IMR-90 (cell line): ENCODE results near the gene GARIN6. TPM values are rescaled to one million over a fixed set of nuclear protein-coding genes. Genes with fewer than 3 reads are reported as not detected.

Source experiments
- ATAC-seq: fragments of 200-7000 bp; cut with Tn5 transposase; 2 replicates; pipeline ENCODE4 v1.9.1; 2020; ENCODE audit warnings: low read depth, mild to moderate bottlenecking, moderate library complexity
- BruUV-seq: library from RNA; stranded (reverse); fragments of 400-500 nt; replicated peaks from 2 replicates; lab custom pipeline; 2021; lab: Mats Ljungman, UMichigan
- CTCF ChIA-PET: fragments of 300-600 bp; formaldehyde crosslinking; extraction: SDS; loops from one replicate; lab custom pipeline; 2021; ENCODE audit warnings: antibody characterized with exemption; lab: Yijun Ruan, JAX
- POLR2A ChIA-PET: fragments of 300-600 bp; sonication (Branson Sonifier 250); formaldehyde crosslinking; loops from one replicate; lab custom pipeline; 2022; ENCODE audit warnings: antibody characterized with exemption; ENCODE audit not compliant: unreplicated experiment; lab: Charles Lee
- DNase-seq: peaks from one replicate; pipeline ENCODE4 v3.0.0; 2013
- H2AFZ ChIP-seq: replicated peaks from 2 replicates; pipeline ENCODE3; 2013; ENCODE audit warnings: low read length, mild to moderate bottlenecking; ENCODE audit not compliant: poor library complexity
- H2AK5ac ChIP-seq: 2 replicates; pipeline ENCODE4 v1.6.1; 2013; ENCODE audit warnings: low read depth, low read length, inconsistent platforms
- H2AK9ac ChIP-seq: replicated peaks from 2 replicates; pipeline ENCODE3; 2013; ENCODE audit warnings: mild to moderate bottlenecking, low read depth, low read length, moderate library complexity; ENCODE audit not compliant: poor library complexity
- H2BK120ac ChIP-seq: 2 replicates; pipeline ENCODE4 v1.6.1; 2013; ENCODE audit warnings: low read depth, low read length, inconsistent platforms
- H2BK15ac ChIP-seq: 3 replicates; pipeline ENCODE4 v1.6.1; 2013; ENCODE audit warnings: low read depth, low read length, inconsistent platforms
- H2BK20ac ChIP-seq: 2 replicates; pipeline ENCODE4 v1.6.1; 2013; ENCODE audit warnings: low read depth, mild to moderate bottlenecking, inconsistent platforms, low read length, moderate library complexity
- H2BK5ac ChIP-seq: 2 replicates; pipeline ENCODE4 v1.6.1; 2013; ENCODE audit warnings: mild to moderate bottlenecking, low read depth, low read length, inconsistent platforms; ENCODE audit not compliant: poor library complexity, severe bottlenecking
- H3K14ac ChIP-seq: replicated peaks from 2 replicates; pipeline ENCODE4 v1.6.1; 2013; ENCODE audit warnings: low read depth, low read length, inconsistent platforms
- H3K18ac ChIP-seq: 2 replicates; pipeline ENCODE4 v1.6.1; 2013; ENCODE audit warnings: low read depth, low read length, control low read depth
- H3K23ac ChIP-seq: 2 replicates; pipeline ENCODE4 v1.6.1; 2013; ENCODE audit warnings: low read depth, low read length, inconsistent platforms
- H3K27ac ChIP-seq: 2 replicates; pipeline ENCODE4 v1.5.1; 2013; ENCODE audit warnings: mild to moderate bottlenecking, control low read depth, low read length; ENCODE audit not compliant: insufficient read depth
- H3K27me3 ChIP-seq: 2 replicates; pipeline ENCODE4 v1.6.1; 2013; ENCODE audit warnings: low read length; ENCODE audit not compliant: control insufficient read depth, insufficient read depth
- H3K36me3 ChIP-seq: 2 replicates; pipeline ENCODE4 v1.6.1; 2013; ENCODE audit warnings: low read length, mixed read lengths; ENCODE audit not compliant: control insufficient read depth, insufficient read depth
- H3K4ac ChIP-seq: 2 replicates; pipeline ENCODE4 v1.6.1; 2013; ENCODE audit warnings: low read depth, low read length, inconsistent platforms
- H3K4me1 ChIP-seq: 2 replicates; pipeline ENCODE4 v1.6.1; 2013; ENCODE audit warnings: low read length, mixed read lengths; ENCODE audit not compliant: control insufficient read depth, insufficient read depth
- H3K4me2 ChIP-seq: 2 replicates; pipeline ENCODE4 v1.6.1; 2013; ENCODE audit warnings: low read depth, mild to moderate bottlenecking, control low read depth, low read length, moderate library complexity
- H3K4me3 ChIP-seq: 2 replicates; pipeline ENCODE4 v1.5.1; 2013; ENCODE audit warnings: low read depth, mild to moderate bottlenecking, control low read depth, low read length, moderate library complexity; ENCODE audit not compliant: insufficient read depth
- H3K56ac ChIP-seq: 2 replicates; pipeline ENCODE4 v1.6.1; 2013; ENCODE audit warnings: low read length, inconsistent platforms; ENCODE audit not compliant: insufficient read depth; ENCODE audit errors: extremely low read depth
- H3K79me1 ChIP-seq, 2 experiments: 2 replicates each; pipeline ENCODE4 v1.6.1; 2013; ENCODE audit warnings: low read length in 2 of 2, inconsistent platforms in 1 of 2, low read depth in 1 of 2
- H3K9ac ChIP-seq: 2 replicates; pipeline ENCODE4 v1.6.1; 2013; ENCODE audit warnings: low read depth, low read length, control low read depth
- H3K9me1 ChIP-seq: 2 replicates; pipeline ENCODE4 v1.6.1; 2013; ENCODE audit warnings: low read length, inconsistent platforms; ENCODE audit not compliant: insufficient read depth
- H3K9me3 ChIP-seq: 2 replicates; pipeline ENCODE4 v1.6.1; 2013; ENCODE audit warnings: low read length; ENCODE audit not compliant: control insufficient read depth, insufficient read depth
- H4K20me1 ChIP-seq: 2 replicates; pipeline ENCODE4 v1.6.1; 2013; ENCODE audit warnings: low read length, inconsistent platforms; ENCODE audit not compliant: insufficient read depth
- H4K5ac ChIP-seq: 2 replicates; pipeline ENCODE4 v1.6.1; 2013; ENCODE audit warnings: mild to moderate bottlenecking, low read depth, low read length, control low read depth
- H4K8ac ChIP-seq, 2 experiments: 2 replicates each; pipeline ENCODE4 v1.6.1; 2013; ENCODE audit warnings: low read depth in 2 of 2, low read length in 2 of 2, control low read depth in 1 of 2, inconsistent platforms in 1 of 2
- H4K91ac ChIP-seq: 2 replicates; pipeline ENCODE4 v1.6.1; 2013; ENCODE audit warnings: low read depth, low read length, inconsistent platforms; ENCODE audit not compliant: insufficient read depth
- MAFK ChIP-seq: IDR thresholded peaks from 2 replicates; pipeline ENCODE4 v1.6.1; 2012; ENCODE audit warnings: low read depth, low read length, improper control_type of control experiment
- POLR2A ChIP-seq: IDR thresholded peaks from 2 replicates; pipeline ENCODE4 v1.6.1; 2012; ENCODE audit warnings: mild to moderate bottlenecking, low read depth, low read length
- RAD21 ChIP-seq: IDR thresholded peaks from 2 replicates; pipeline ENCODE4 v1.6.1; 2012; ENCODE audit warnings: low read length, improper control_type of control experiment
- RFX5 ChIP-seq: IDR thresholded peaks from 2 replicates; pipeline ENCODE4 v1.8.0; 2012; ENCODE audit warnings: low read depth, mild to moderate bottlenecking, low read length, moderate library complexity
- SMC3 ChIP-seq: fragments of 150-350 bp; IDR thresholded peaks from 2 replicates; pipeline ENCODE4 v1.6.1; 2016; ENCODE audit warnings: low read depth, mild to moderate bottlenecking, antibody characterized with exemption, low read length, moderate library complexity
- WGBS, 2 experiments: methylation state at CpG; one replicate each; pipeline versions ENCODE4 v1.1.5 to v1.1.7; 2013; ENCODE audit warnings: missing lambda C conversion rate in 2 of 2; ENCODE audit not compliant: insufficient read length in 1 of 2; ENCODE audit errors: extremely low coverage in 2 of 2; 5-methylcytosine and 5-hydroxymethylcytosine counted together
- dilution Hi-C: fragments of 300-500 bp; cut with HindIII; formaldehyde crosslinking; loops from one replicate; pipeline ENCODE4 v1.14.3; 2018; ENCODE audit warnings: low sequenced_read_pairs; ENCODE audit not compliant: unreplicated experiment
- in situ Hi-C: fragments of 300-500 bp; cut with MboI; formaldehyde crosslinking; loops from 3 replicates; pipeline ENCODE4 v1.14.3; 2019; ENCODE audit warnings: low sequenced_read_pairs, inconsistent platforms, mixed read lengths
- intact Hi-C: fragments of 100-400 bp; cut with micrococcal nuclease; formaldehyde crosslinking; loops from 2 replicates; pipeline ENCODE4 v1.10.0; 2022
- polyA plus RNA-seq, 3 experiments: library from polyadenylated mRNA; depleted of rRNA; stranded (reverse); fragments of >200 nt; gene quantifications; 2 replicates each; pipeline ENCODE4 v1.2.3, GENCODE V29; 2012; ENCODE audit warnings: low replicate concordance in 1 of 3
- total RNA-seq: library from RNA; depleted of rRNA; stranded (reverse); fragments of >200 nt; gene quantifications from 2 replicates; pipeline ENCODE4 v1.2.3, GENCODE V29; 2012
- TF ChIP-seq, protein P1 (sequence below): conservative IDR thresholded peaks from 2 replicates; pipeline ENCODE4 v1.5.1; 2012; ENCODE audit warnings: mild to moderate bottlenecking, low read depth, low read length, improper control_type of control experiment

GARIN6 gene
- total and polyA plus RNA-seq, 2 of the 4 experiments (the other 2 are of a cell fraction), result not detected

DNA sequence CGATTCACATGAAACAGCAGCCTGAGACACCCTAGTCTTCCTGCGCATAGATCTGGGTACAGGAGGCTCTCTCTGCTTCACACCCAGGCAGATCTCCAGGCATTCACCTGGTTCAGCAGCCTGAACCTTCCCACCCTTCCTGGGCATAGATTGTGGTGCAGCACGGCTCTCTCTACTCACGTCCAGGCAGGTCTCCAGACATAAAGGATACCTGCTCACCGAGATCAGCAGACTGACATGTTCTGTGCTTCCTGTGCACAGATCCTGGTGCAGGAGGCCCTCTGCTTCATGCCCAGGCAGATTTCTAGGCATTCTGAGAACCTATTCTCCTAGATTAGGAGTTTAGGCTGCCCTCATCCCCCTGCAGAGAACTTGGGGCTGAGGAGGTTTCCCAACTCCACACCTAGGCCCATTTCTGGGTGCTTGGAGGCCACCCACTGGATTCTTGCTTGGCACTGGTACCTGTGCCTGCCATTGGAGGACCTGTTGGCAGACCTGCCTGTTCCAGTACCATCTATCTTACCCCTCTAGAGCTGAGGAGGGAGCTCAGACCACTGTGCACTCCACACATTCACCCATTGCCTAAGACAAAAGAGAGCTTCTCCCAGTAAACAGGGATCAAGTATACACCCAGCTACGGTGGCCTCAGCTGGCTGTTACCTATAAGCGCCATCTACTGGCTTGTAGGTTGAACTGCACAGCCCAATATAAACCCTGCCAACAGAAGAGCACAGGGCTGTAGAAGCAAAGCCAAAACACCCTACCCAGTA is 28.0 kb upstream of the GARIN6 start:
- Histone ChIP-seq H3K4ac (no peak overlapping the region), H2AK5ac (no peak overlapping the region), H2BK15ac (no peak overlapping the region), H2AK9ac (no peak overlapping the region), H4K5ac (no peak overlapping the region), H2BK20ac (no peak overlapping the region), H3K9me3 (peaks cover 16% of the 10 kb centered on the region), H3K4me2 (no peak overlapping the region), H3K14ac (no peak overlapping the region), H3K56ac (no peak overlapping the region), H3K79me1 (no peaks in the 10 kb centered on the region), H3K9me1 (no peaks in the 10 kb centered on the region), H3K9ac (no peak overlapping the region), H3K27ac (no peak overlapping the region), H3K18ac (no peak overlapping the region), H3K4me3 (no peak overlapping the region), H3K23ac (no peak overlapping the region), H2BK5ac (no peak overlapping the region), H4K8ac (no peak overlapping the region), H2AFZ (no peak overlapping the region), H4K20me1 (no peaks in the 10 kb centered on the region), H4K91ac (no peak overlapping the region), H2BK120ac (no peak overlapping the region), H3K4me1 (no peaks in the 10 kb centered on the region), H3K36me3 (no peaks in the 10 kb centered on the region), H3K27me3 (no peaks in the 10 kb centered on the region)
- ATAC-seq (no peak), DNase-seq (peak; percentile 4)
- ChIA-PET POLR2A (no interaction called here), CTCF (interaction anchor here (0.6 to 1.2 kb wide), 4 partner anchors 17 to 586 kb away, joined by 3 to 4 read pairs (median 3); no protein-coding TSS in a partner anchor)
- in situ Hi-C loops, result no loop called here
- dilution Hi-C loops, result no loop called here
- no TSS peak for BruUV-seq
- intact Hi-C loops, result no loop called here
- no peak for TF ChIP-seq RFX5
- TF ChIP-seq SMC3, result peak; percentile 37; the same call in 1 of the 2 replicates
- TF ChIP-seq, protein P1, sequence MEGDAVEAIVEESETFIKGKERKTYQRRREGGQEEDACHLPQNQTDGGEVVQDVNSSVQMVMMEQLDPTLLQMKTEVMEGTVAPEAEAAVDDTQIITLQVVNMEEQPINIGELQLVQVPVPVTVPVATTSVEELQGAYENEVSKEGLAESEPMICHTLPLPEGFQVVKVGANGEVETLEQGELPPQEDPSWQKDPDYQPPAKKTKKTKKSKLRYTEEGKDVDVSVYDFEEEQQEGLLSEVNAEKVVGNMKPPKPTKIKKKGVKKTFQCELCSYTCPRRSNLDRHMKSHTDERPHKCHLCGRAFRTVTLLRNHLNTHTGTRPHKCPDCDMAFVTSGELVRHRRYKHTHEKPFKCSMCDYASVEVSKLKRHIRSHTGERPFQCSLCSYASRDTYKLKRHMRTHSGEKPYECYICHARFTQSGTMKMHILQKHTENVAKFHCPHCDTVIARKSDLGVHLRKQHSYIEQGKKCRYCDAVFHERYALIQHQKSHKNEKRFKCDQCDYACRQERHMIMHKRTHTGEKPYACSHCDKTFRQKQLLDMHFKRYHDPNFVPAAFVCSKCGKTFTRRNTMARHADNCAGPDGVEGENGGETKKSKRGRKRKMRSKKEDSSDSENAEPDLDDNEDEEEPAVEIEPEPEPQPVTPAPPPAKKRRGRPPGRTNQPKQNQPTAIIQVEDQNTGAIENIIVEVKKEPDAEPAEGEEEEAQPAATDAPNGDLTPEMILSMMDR, result peak; percentile 56
- TF ChIP-seq MAFK, result no peak
- no peak for TF ChIP-seq POLR2A
- peak; percentile 51 for TF ChIP-seq RAD21
- WGBS, 2 experiments, result 78% methylated on average over 3 of the region's 7 CpGs; no CpG with 5 or more reads in 1 of the 2 experiments
